Transverse colon (tissue), 4 donors: ENCODE results near the gene KCNH3.

ENCODE experiments used
- CTCF ChIP-seq, 5 experiments: fragments of 200-600 bp in 3 of 5; fragments of 450-650 bp in 2 of 5; sonication (generic) in 3 of 5; IDR thresholded peaks; 1 replicate in 2 of 5; 2 replicates in 3 of 5; pipeline ENCODE4 v1.5.1; 2016 to 2017; ENCODE audit warnings: antibody characterized with exemption in 5 of 5, inconsistent platforms in 3 of 5, mild to moderate bottlenecking in 2 of 5, moderate library complexity in 1 of 5
- POLR2AphosphoS5 ChIP-seq, 3 donors: sonication (generic); formaldehyde crosslinking; IDR thresholded peaks; one replicate each; pipeline ENCODE4 v1.6.1; 2016; ENCODE audit warnings: antibody characterized with exemption in 3 of 3

- no peak for TF ChIP-seq POLR2AphosphoS5 (IDR thresholded peaks at IDR 0.05)
- TF ChIP-seq CTCF (IDR thresholded peaks at IDR 0.05), result no peak
Observed at GRCh38 chr12:49542592-49543160, 3.8 kb downstream of the KCNH3 start.
